Bronchial epithelial cell (primary cell): ENCODE data around the gene FOXF1. TPM values are rescaled to one million over a fixed set of nuclear protein-coding genes. Genes with fewer than 3 reads are reported as not detected.

Source experiments
- DNase-seq: peaks from one replicate; pipeline ENCODE4 v3.0.0-alpha.2; 2010; ENCODE audit warnings: low read depth
- FAIRE-seq: peaks from 2 replicates; lab custom pipeline; 2011; peaks lifted over from hg19 to GRCh38; lab: Jason Lieb, UNC
- H3K27me3 ChIP-seq: 2 replicates; pipeline ENCODE4 v1.5.1; 2011; ENCODE audit warnings: low read length; ENCODE audit not compliant: control insufficient read depth, insufficient read depth
- H3K36me3 ChIP-seq: 2 replicates; pipeline ENCODE4 v1.5.1; 2011; ENCODE audit warnings: low read length; ENCODE audit not compliant: control insufficient read depth, insufficient read depth
- H3K4me3 ChIP-seq: 2 replicates; pipeline ENCODE4 v1.5.1; 2011; ENCODE audit warnings: mild to moderate bottlenecking, low read depth, low read length, control low read depth
- total RNA-seq: library from RNA; depleted of rRNA; stranded (reverse); fragments of >200 nt; gene quantifications from 2 replicates; pipeline ENCODE4 v1.2.1, GENCODE V29; 2014
- TF ChIP-seq, protein P1 (sequence below): IDR thresholded peaks from 2 replicates; pipeline ENCODE4 v1.5.1; 2011; ENCODE audit warnings: mild to moderate bottlenecking, moderate library complexity, low read length, control low read depth, inconsistent platforms; ENCODE audit not compliant: insufficient read depth, severe bottlenecking

Gene FOXF1
- total RNA-seq, 1 donor from 2014 or later = 0.26 TPM

DNA sequence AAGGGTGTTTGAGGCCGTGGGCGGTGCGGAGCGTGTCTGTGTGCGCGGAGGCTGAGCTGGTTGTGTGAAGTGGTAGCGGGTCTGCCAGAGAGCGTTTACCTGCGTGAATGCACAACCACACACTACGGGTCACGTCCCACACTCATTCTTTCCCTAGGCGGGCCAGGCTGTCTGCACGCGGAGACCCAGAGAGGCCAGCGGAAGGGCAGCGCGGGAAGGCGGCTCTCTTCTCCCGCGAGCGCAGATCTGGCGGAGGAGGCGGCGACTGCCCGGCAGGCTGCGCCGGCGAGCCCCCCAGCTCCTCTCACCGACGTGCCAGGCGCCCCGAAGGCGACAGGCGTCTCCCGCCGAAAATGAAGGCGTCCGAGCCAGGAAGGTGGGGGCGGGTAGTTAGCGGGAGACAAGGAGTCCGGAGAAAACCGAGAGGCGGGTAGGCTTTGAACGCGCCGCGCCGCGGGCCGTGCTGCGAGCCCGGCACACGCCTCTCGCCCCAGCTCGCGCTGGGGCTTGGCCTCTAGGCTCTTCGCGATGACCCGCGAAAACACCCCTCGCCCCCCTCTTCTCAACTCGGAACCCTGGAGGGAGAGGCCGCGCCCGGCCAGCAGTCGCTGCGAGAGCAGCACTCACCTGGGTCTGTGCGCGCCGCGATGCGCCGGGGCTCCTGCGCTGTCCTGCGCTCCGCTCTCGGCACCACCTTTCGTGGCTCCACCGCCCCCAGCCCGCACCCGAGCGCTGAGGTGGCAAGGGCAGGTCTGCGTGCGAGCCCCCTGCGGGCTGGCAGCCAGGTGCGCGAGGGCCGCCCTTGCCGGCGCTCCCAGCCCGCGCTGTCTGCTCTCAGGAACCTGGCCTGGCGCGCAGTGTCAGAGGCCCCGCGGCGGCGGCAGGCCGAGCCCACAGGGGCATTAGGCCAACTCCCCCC lies 2.0 kb upstream of the FOXF1 start:
- FAIRE-seq (no peak), DNase-seq (no peak)
- Histone ChIP-seq H3K36me3 (no peaks in the 10 kb centered on the region), H3K27me3 (peaks cover 76% of the 10 kb centered on the region), H3K4me3 (no peak overlapping the region)
- TF ChIP-seq, protein P1, sequence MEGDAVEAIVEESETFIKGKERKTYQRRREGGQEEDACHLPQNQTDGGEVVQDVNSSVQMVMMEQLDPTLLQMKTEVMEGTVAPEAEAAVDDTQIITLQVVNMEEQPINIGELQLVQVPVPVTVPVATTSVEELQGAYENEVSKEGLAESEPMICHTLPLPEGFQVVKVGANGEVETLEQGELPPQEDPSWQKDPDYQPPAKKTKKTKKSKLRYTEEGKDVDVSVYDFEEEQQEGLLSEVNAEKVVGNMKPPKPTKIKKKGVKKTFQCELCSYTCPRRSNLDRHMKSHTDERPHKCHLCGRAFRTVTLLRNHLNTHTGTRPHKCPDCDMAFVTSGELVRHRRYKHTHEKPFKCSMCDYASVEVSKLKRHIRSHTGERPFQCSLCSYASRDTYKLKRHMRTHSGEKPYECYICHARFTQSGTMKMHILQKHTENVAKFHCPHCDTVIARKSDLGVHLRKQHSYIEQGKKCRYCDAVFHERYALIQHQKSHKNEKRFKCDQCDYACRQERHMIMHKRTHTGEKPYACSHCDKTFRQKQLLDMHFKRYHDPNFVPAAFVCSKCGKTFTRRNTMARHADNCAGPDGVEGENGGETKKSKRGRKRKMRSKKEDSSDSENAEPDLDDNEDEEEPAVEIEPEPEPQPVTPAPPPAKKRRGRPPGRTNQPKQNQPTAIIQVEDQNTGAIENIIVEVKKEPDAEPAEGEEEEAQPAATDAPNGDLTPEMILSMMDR = no peak

DNA sequence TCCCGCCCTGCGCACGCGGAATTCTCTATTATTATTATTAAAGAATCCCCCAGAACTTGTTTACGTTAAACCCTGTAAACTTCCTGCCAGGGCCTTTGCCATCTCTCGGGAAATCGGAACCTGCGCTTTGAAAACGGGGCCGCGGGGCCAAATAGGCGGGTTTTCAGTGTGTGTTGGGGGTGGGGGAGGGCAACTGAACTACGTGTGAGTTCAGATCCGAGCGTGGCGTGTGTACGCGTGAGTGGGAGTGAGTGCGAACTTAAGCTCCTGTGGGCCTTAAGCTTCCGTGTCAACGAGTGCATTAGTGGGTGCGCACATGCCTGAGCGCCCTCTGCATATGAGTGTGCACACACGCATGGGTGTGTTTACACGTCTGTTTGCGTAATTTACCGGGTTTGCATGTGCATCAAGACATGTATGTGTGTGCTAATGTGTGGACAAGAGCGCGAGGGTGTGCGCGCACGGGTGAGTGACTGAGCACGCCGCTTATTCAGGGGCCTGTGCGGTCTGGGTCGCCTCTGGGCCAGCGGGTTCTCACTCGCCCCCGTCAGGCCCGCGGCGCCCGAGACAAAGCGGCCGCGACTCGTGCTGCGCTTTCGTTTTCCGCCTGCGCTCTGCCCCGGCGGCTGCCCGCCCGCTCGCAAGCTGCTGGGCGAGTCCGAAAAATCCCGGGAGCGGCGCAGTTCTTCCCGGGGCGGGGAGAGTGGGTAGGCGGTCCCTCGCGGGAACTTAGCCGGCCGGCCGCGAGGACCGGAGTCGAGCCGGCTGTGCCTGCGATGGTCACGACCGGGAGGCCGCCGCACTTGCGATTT lies 1.2 kb upstream of the FOXF1 start:
- TF ChIP-seq, protein P1 = no peak
- DNase-seq (peak; percentile 4), FAIRE-seq (no peak)
- peaks cover 75% of the 10 kb centered on the region for H3K27me3 ChIP-seq
- peak overlapping the region; percentile 30 for H3K4me3 ChIP-seq
- H3K36me3 ChIP-seq = no peaks in the 10 kb centered on the region

DNA sequence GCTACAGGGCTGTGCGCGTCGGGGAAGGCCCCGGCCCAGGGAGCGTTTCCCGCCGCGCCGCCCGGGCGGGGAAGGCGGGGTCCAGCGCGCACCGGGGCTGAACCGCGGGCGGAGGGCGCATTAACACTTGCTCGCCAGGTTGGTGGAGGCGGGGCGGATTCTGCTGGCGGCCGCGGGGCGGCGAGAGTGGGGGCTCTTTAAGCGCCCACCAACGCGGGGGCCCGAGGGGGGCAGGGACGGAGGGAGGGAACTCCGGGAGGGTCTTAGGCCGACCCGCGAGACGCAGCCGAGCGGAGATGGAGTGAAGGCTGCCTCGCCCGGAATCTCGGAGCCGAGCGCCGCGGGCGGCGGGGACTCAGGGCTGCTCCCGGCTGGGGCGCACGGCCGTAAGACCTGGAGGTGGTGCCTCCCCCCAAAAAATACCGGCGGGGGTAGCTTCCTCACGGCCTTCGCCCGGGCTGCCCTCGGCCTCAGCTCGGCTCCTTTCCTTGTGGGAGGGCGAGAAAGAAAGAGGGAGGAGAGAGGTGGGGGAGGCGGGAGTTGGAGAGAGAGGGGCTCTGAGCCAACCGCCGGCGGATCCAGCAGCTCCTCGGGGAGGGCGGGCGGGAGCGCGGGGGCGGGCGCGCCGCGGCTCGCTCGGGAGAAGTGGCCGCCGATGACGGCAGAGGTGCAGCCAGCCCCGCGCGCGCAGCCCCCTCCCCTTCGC lies 415 bp upstream of the FOXF1 start:
- TF ChIP-seq, protein P1 = no peak
- FAIRE-seq (no peak), DNase-seq (no peak)
- Histone ChIP-seq H3K36me3 (no peaks in the 10 kb centered on the region), H3K27me3 (peaks cover 73% of the 10 kb centered on the region), H3K4me3 (peak overlapping the region; percentile 30)

DNA sequence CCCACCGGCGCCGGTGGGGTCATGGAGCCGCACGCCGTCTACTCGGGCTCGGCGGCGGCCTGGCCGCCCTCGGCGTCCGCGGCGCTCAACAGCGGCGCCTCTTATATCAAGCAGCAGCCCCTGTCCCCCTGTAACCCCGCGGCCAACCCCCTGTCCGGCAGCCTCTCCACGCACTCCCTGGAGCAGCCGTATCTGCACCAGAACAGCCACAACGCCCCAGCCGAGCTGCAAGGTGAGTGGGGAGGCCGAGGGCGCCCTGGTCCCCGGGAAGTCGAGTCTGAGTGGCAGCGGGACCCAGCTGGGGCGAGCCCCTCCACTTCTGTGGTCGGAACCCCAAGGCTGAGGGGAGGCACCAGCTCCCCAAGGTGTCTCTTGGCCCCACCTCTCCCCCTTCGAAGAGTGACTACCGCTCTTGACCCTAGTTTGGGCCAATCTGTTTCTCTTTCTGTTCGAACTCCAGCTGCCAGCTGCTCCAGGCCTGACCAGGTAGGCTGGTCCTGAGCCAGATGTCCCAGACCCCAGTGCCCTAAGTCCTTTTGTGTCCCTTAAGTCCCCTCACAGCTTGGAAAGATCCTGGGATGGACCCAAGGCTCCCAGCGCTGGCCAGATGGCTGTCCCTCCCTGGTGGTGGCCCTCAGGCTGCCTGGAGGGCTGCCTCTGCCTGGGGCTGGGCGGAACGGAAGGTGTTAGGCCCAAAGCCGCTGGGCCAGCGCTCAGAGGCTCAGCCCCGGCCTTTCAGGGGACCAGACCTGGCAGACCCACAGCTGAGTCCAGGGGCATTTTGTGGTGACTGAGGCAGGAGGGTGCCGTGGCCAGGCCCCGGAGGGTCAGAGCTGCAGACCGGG lies 1.2 kb downstream of the FOXF1 start:
- no peaks in the 10 kb centered on the region for H3K36me3 ChIP-seq
- TF ChIP-seq, protein P1 = no peak
- H3K4me3 ChIP-seq = no peak overlapping the region
- H3K27me3 ChIP-seq = peaks cover 75% of the 10 kb centered on the region
- DNase-seq (no peak), FAIRE-seq (no peak)

DNA sequence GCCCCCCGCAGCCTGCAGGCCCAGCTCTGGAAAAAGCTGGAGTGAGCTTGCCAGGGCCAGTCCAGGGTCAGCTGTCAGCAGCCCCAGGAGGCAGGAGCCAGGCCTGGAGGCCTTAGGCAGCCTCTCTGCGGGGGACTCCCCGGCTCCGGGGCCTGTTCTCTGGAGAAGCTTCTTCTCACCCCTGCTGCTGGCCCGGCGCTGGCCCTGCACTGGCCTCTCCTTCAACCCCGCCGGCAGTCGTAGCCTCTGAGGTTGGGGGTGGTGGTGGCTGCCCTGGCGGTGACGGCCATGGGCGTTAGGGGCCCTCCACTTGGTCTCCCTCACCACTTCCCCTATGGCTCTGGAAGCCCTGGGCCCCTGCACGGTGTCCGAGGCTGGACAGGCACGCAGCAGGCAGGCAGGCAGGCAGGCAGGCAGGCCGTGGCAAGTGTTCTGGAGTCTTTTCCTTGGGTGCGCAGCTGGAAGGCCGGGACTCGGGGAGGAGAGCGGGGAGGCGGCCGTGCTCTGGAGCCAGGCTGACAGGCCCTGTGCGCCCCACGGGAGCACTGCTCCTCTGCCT lies 2.1 kb downstream of the FOXF1 start:
- peaks cover 73% of the 10 kb centered on the region for H3K27me3 ChIP-seq
- H3K4me3 ChIP-seq = no peak overlapping the region
- DNase-seq (no peak), FAIRE-seq (no peak)
- TF ChIP-seq, protein P1 = no peak
- H3K36me3 ChIP-seq = no peaks in the 10 kb centered on the region
